Activated naive CD4-positive, alpha-beta T cell treated with anti-CD3 and anti-CD28 coated beads, Interleukin-2, amount 10 ng/mL, durations not matched to agents 7 days and 5 days (primary cell): Measurements from ENCODE around the gene TECRL.

ENCODE experiments used
- CTCF ChIA-PET: fragments of 350-600 bp; sonication (Branson Sonifier 250); formaldehyde crosslinking; loops from one replicate; lab custom pipeline; 2021; ENCODE audit warnings: antibody characterized with exemption; lab: Charles Lee
- DNase-seq: peaks from one replicate; pipeline ENCODE4 v3.0.0-alpha.2; 2020
- H3K27ac Mint-ChIP-seq: one replicate; pipeline ENCODE4 v1.8.0; 2021; ENCODE audit warnings: mild to moderate bottlenecking, moderate library complexity, mixed read lengths
- H3K27me3 Mint-ChIP-seq: one replicate; pipeline ENCODE4 v1.8.0; 2021; ENCODE audit warnings: mild to moderate bottlenecking, mixed read lengths
- H3K36me3 Mint-ChIP-seq: one replicate; pipeline ENCODE4 v1.8.0; 2021; ENCODE audit warnings: mixed read lengths
- H3K4me1 Mint-ChIP-seq: one replicate; pipeline ENCODE4 v1.8.0; 2021; ENCODE audit warnings: mixed read lengths
- H3K4me3 Mint-ChIP-seq: one replicate; pipeline ENCODE4 v1.8.0; 2021; ENCODE audit warnings: mild to moderate bottlenecking, moderate library complexity, mixed read lengths
- H3K9me3 Mint-ChIP-seq: one replicate; pipeline ENCODE4 v1.8.0; 2021; ENCODE audit warnings: mixed read lengths

TECRL gene

DNA sequence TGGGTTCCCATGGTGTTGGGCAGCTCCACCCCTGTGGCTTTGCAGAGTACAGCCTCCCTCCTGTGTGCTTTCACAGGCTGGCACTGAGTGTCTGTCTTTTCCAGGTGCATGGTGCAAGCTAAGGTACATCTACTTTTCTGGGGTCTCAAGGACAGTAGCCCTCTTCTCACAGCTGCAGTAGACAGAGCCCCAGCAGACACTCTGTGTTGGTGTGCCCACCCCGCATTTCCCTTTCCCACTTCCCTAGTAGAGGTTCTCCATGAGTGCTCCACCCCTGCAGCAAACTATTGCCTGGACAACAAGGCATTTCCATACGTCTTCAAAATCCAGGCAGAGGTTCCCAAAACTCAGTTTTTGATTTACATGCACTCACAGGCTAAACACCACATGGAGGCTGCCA, 143.0 kb downstream of the TECRL start:
- no peak overlapping the region for H3K27ac Mint-ChIP-seq
- DNase-seq, result no peak
- peaks cover 10% of the 10 kb centered on the region for H3K9me3 Mint-ChIP-seq
- CTCF ChIA-PET, result no interaction called here
- H3K4me1 Mint-ChIP-seq, result no peaks in the 10 kb centered on the region
- H3K36me3 Mint-ChIP-seq, result no peaks in the 10 kb centered on the region
- H3K4me3 Mint-ChIP-seq, result no peak overlapping the region
- no peaks in the 10 kb centered on the region for H3K27me3 Mint-ChIP-seq

DNA sequence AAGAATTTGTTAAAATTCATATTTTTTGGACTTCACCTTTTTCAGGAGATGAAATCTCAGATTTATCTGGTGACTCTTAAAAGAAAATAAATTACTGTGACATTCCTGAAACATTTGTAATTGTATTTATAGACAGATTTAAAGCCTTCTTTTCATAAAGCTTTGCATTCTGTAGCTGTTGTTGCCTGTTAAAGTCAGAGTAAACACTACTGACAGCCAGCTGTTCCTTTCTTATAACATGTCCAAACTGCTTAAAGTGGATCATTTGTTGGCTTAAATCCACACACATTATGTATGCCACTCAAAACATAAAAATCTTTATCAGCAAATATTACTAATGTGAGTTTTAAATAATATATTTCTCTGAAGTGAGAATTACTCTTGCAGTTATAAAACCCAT, 157.5 kb downstream of the TECRL start:
- H3K4me1 Mint-ChIP-seq, result no peaks in the 10 kb centered on the region
- DNase-seq, result no peak
- CTCF ChIA-PET, result no interaction called here
- H3K9me3 Mint-ChIP-seq, result peaks cover 3% of the 10 kb centered on the region
- no peak overlapping the region for H3K4me3 Mint-ChIP-seq
- no peak overlapping the region for H3K27ac Mint-ChIP-seq
- no peaks in the 10 kb centered on the region for H3K36me3 Mint-ChIP-seq
- H3K27me3 Mint-ChIP-seq, result no peaks in the 10 kb centered on the region

DNA sequence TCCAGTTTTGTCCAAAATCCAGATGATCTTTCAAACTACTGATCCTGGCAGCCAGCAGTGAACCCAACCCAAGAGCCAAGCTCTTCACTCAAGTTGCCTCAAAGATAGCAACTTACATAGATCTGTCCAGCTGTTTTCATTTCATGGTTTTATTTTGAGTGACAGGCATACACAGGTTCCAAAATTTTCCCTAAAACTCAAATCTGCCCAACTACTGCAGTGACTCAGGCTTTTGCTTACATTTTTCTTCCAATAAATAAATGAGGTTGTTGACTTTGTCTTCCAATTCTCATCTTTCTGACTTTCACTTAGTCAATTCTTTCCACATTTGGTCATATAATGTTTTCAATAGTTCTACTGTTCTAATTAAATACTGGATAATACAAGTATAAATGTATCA, 158.8 kb downstream of the TECRL start:
- Mint-ChIP-seq H3K4me3 (no peak overlapping the region), H3K36me3 (no peaks in the 10 kb centered on the region), H3K27ac (no peak overlapping the region), H3K9me3 (peaks cover 3% of the 10 kb centered on the region), H3K4me1 (no peaks in the 10 kb centered on the region), H3K27me3 (no peaks in the 10 kb centered on the region)
- CTCF ChIA-PET, result no interaction called here
- no peak for DNase-seq

DNA sequence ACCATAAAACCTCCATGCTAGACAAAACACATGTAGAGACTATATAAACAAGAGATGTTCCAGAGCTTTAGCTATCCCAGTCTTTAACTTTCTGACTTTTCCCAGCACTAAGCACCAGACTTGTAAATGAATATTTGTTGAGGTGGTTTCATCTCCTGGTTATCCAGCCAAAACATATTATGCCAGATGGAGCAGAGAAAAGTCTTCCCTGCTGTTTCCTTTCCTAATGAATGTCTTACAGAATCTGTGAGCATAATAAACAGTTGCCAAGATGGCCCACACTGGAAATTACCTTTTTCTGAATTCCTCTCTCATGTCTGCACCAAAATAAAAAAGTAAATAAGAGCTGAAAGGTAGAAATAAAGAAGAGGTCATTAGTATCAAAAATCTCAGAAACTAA, 159.2 kb downstream of the TECRL start:
- H3K4me1 Mint-ChIP-seq, result no peaks in the 10 kb centered on the region
- H3K9me3 Mint-ChIP-seq, result peaks cover 3% of the 10 kb centered on the region
- CTCF ChIA-PET, result no interaction called here

DNA sequence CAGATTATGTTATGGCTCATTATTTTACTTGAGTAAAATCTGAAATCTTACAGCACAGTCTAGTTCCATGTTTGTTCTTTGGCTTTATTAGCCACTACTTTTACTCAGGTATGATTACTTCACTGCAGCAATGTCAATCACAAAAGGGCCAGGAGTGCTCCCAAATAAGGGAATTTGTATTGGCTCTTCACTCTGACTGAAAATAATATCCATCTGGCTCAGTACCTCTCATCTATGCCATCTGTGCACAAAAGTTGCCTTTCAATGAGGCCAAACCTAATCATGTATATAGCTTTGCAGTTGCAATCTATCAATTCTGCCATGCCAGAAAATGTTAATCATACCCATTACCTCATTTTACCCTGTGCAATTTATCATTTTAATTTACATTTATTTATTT, 161.1 kb downstream of the TECRL start:
- H3K27ac Mint-ChIP-seq, result no peak overlapping the region
- no peaks in the 10 kb centered on the region for H3K4me1 Mint-ChIP-seq
- no peak overlapping the region for H3K4me3 Mint-ChIP-seq
- CTCF ChIA-PET, result no interaction called here
- peaks cover 3% of the 10 kb centered on the region for H3K9me3 Mint-ChIP-seq
- H3K27me3 Mint-ChIP-seq, result no peaks in the 10 kb centered on the region
- H3K36me3 Mint-ChIP-seq, result no peaks in the 10 kb centered on the region
- DNase-seq, result no peak

More for the DNA sequence above, 159.2 kb downstream of the TECRL start:
- Mint-ChIP-seq H3K4me3 (no peak overlapping the region), H3K27me3 (no peaks in the 10 kb centered on the region), H3K36me3 (no peaks in the 10 kb centered on the region), H3K27ac (no peak overlapping the region)
- DNase-seq, result no peak

DNA sequence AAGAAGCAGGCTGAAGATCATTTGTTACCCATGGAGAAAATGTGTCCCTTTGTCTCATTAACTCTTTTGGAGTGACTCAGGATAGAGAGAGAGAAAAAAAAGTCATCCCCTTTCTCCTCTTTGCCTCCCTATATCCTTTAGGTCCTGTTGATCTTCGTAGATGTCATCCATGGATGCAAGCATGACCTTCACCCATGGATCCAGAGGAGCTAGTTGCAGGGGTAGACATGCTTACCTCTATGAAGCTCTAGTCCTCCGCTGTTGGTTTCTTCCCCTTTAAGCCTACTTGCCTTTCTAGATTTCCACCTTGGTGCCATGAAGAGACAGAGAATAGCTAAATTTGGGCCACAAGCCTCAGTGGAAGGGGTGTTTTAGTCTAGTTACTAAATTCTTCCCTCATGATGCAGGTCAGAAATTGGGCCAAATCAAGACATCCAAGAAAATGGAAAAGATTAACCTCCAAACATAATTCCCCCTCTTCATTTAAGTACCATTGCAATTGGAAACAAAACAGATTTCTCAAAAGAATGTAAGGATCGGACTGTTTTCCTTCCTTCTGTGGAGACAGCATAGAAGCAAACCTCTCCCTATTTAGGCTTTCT, 178.4 kb downstream of the TECRL start:
- no peaks in the 10 kb centered on the region for H3K36me3 Mint-ChIP-seq
- DNase-seq, result no peak
- H3K27me3 Mint-ChIP-seq, result no peaks in the 10 kb centered on the region
- H3K9me3 Mint-ChIP-seq, result peaks cover 28% of the 10 kb centered on the region
- CTCF ChIA-PET, result no interaction called here
- no peak overlapping the region for H3K4me3 Mint-ChIP-seq
- no peak overlapping the region for H3K27ac Mint-ChIP-seq
- H3K4me1 Mint-ChIP-seq, result no peaks in the 10 kb centered on the region
